Measurements from ENCODE around the gene TLR4. TPM values are rescaled to one million over a fixed set of nuclear protein-coding genes. Genes with fewer than 3 reads are reported as not detected.

TLR4 gene
- total RNA-seq, 4 donors from 2014 or later: 9.8 to 31.5 (median 19.9) TPM

DNA sequence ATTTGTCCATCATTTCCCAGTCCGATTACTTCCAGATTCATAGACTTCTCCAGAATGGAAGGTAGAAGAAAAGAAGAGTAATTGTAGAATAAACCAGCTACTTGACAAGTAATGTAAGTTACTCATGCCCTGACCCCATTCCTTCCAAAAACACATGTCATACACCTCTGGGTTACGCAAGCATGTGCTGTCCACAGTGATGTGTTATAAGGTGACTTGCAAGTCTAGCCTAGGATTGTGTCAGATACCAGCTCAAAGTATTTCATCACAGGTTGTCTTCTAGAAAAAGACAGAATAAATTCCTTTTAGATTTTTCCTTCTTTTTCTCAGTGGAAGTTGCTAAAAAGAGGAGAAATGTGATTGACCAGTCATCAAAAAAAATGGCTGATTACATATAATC, 8.0 kb upstream of the TLR4 start:
- ATAC-seq: no peak
- TF ChIP-seq POLR2AphosphoS5 (IDR thresholded peaks at IDR 0.05) (no peak), EP300 (IDR thresholded peaks at IDR 0.05) (no peak), POLR2A (IDR thresholded peaks at IDR 0.05) (no peak)
- TF ChIP-seq, protein P1, sequence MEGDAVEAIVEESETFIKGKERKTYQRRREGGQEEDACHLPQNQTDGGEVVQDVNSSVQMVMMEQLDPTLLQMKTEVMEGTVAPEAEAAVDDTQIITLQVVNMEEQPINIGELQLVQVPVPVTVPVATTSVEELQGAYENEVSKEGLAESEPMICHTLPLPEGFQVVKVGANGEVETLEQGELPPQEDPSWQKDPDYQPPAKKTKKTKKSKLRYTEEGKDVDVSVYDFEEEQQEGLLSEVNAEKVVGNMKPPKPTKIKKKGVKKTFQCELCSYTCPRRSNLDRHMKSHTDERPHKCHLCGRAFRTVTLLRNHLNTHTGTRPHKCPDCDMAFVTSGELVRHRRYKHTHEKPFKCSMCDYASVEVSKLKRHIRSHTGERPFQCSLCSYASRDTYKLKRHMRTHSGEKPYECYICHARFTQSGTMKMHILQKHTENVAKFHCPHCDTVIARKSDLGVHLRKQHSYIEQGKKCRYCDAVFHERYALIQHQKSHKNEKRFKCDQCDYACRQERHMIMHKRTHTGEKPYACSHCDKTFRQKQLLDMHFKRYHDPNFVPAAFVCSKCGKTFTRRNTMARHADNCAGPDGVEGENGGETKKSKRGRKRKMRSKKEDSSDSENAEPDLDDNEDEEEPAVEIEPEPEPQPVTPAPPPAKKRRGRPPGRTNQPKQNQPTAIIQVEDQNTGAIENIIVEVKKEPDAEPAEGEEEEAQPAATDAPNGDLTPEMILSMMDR (IDR thresholded peaks at IDR 0.05): no peak
- no peak overlapping the region for H3K4me3 ChIP-seq
- H3K36me3 ChIP-seq: no peaks in the 10 kb centered on the region
- no peaks in the 10 kb centered on the region for H3K9me3 ChIP-seq
- no peak overlapping the region for H3K27ac ChIP-seq
- H3K27me3 ChIP-seq: no peaks in the 10 kb centered on the region
- no peaks in the 10 kb centered on the region for H3K4me1 ChIP-seq
- WGBS, 2 donors (ENCODE audit: low coverage in 1 of 2): 65 to 97% methylated on average over 2 of the region's 2 CpGs

DNA sequence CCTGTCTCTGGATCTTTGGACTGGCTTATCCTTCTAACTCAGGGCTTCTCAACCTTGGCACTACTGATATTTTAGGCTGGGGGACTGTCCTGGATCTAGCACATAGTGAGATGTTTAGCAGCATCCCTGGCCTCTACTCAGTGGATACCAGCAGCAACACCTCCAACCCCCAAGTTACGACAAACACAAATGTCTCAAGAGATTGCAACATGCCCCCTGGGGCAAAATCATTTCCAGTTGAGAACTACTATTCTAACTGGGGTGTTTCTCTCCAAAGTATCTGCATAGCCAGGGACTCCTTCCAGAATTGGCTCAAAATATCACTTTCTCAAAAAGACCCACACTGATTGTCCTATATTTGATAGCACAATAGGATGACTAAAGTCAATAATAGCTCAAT, 7.2 kb upstream of the TLR4 start:
- no peak for ATAC-seq
- 82 to 83% methylated on average over 1 of the region's 1 CpG for WGBS, 2 donors (ENCODE audit: low coverage in 1 of 2)
- no peak overlapping the region for H3K27ac ChIP-seq
- TF ChIP-seq EP300 (IDR thresholded peaks at IDR 0.05): no peak
- no peak for TF ChIP-seq POLR2AphosphoS5 (IDR thresholded peaks at IDR 0.05)
- TF ChIP-seq POLR2A (IDR thresholded peaks at IDR 0.05): no peak
- TF ChIP-seq, protein P1 (IDR thresholded peaks at IDR 0.05): no peak
- H3K27me3 ChIP-seq: no peaks in the 10 kb centered on the region
- H3K36me3 ChIP-seq: no peaks in the 10 kb centered on the region
- no peaks in the 10 kb centered on the region for H3K9me3 ChIP-seq
- H3K4me3 ChIP-seq: no peak overlapping the region
- no peaks in the 10 kb centered on the region for H3K4me1 ChIP-seq

DNA sequence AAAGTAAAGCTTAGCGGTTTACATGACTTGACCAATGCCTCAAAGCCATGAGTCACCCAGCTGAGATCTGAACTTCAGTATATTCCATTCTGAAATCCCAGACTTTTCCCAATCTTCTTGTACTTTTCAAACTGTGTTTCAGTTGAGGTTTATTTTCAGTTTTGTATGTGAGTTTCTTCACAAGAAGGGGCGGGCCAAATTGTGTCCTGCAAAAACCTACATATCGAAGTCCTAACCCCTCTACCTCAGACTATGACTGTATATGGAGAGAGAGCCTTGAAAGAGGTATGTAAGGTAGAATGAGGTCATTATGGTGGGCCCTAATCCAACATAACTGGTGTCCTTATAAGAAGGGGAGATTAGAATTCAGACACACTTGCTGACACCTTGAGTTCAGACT, 666 bp upstream of the TLR4 start:
- no peak for ATAC-seq
- peak overlapping the region; percentile 24 to 49 for H3K4me3 ChIP-seq
- WGBS, 2 donors (ENCODE audit: low coverage in 1 of 2): 82 to 95% methylated on average over 1 to 3 of the region's 3 CpGs

DNA sequence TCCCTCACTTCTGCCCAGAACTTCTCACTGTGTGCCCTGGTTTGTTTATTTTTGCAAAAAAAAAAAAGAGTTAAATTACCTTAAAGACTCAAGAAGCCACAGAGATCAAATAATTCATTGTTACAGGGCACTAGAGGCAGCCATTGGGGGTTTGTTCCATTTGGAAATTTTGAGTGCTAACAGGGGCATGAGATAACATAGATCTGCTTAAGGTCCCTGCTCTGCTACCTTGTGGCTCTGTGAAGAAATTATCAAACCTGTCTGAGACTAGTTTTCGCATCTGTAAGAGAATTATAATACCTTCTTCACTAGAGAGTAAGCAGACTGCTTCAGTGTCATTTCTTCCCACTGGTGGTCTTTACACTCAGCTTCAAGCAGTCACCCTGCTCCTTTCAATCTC, 394 bp downstream of the TLR4 start:
- Histone ChIP-seq H3K4me1 (peaks cover 0 to 28% (median 2%) of the 10 kb centered on the region in 3 donors), H3K27me3 (no peaks in the 10 kb centered on the region), H3K36me3 (no peaks in the 10 kb centered on the region), H3K27ac (peak overlapping the region; percentile 24 to 86 (median 80)), H3K9me3 (no peaks in the 10 kb centered on the region), H3K4me3 (peak overlapping the region; percentile 24 to 49)
- 56 to 71% methylated on average over 1 of the region's 1 CpG for WGBS, 2 donors (ENCODE audit: low coverage in 1 of 2)
- ATAC-seq: no peak
- no peak for TF ChIP-seq EP300 (IDR thresholded peaks at IDR 0.05)
- TF ChIP-seq, protein P1 (IDR thresholded peaks at IDR 0.05): no peak
- no peak for TF ChIP-seq POLR2AphosphoS5 (IDR thresholded peaks at IDR 0.05)
- TF ChIP-seq POLR2A (IDR thresholded peaks at IDR 0.05): no peak

More for the DNA sequence above, 666 bp upstream of the TLR4 start:
- Histone ChIP-seq H3K4me1 (peaks cover 0 to 28% (median 2%) of the 10 kb centered on the region in 3 donors), H3K27me3 (no peaks in the 10 kb centered on the region), H3K36me3 (no peaks in the 10 kb centered on the region), H3K27ac (peak overlapping the region; percentile 24 to 86 (median 80)), H3K9me3 (no peaks in the 10 kb centered on the region)
- TF ChIP-seq EP300 (IDR thresholded peaks at IDR 0.05) (no peak), POLR2AphosphoS5 (IDR thresholded peaks at IDR 0.05) (no peak), POLR2A (IDR thresholded peaks at IDR 0.05) (no peak)

DNA sequence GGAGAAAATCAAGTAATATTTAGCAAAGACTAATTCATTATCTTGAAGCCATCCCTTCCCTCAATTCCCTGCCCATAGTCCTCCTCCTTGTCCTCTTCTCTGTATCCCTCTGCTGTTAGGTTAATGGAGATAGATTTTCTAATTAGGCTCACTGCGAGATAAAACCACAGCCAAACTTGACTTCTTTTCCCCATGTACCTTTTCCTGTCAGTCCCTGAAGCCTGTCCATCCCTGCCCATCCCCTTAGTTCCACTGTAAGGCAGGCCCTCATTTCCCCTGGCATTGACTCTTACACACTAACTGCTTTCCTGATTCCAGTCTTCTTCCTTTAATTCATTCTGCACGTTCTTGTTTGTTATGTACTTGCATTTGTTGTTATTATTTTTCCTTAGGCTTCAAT, 1.2 kb downstream of the TLR4 start:
- H3K27ac ChIP-seq: peak overlapping the region in 3 of 4 donors; percentile 77 to 86 (median 84)
- peak overlapping the region; percentile 24 to 49 for H3K4me3 ChIP-seq
- peaks cover 0 to 28% (median 2%) of the 10 kb centered on the region in 3 donors for H3K4me1 ChIP-seq
- TF ChIP-seq, protein P1 (IDR thresholded peaks at IDR 0.05): no peak
- no peak for TF ChIP-seq POLR2A (IDR thresholded peaks at IDR 0.05)
- no peaks in the 10 kb centered on the region for H3K27me3 ChIP-seq
- whole genome bisulfite sequencing, 2 donors (ENCODE audit: low coverage in 1 of 2): 62 to 72% methylated on average over 2 of the region's 2 CpGs
- no peak for ATAC-seq
- no peaks in the 10 kb centered on the region for H3K9me3 ChIP-seq
- no peaks in the 10 kb centered on the region for H3K36me3 ChIP-seq
